Prostate gland (tissue), 2 donors: ENCODE results near the gene SLC4A1.

Experiments
- CTCF ChIP-seq, 4 experiments: fragments of 200-600 bp in 2 of 4; fragments of 450-650 bp in 2 of 4; sonication (generic) in 2 of 4; IDR thresholded peaks; 1 replicate in 3 of 4; 2 replicates in 1 of 4; pipeline ENCODE4 v1.5.1; 2016 to 2019; ENCODE audit warnings: antibody characterized with exemption in 4 of 4, mild to moderate bottlenecking in 2 of 4, moderate library complexity in 2 of 4
- POLR2A ChIP-seq: fragments of 450-650 bp; IDR thresholded peaks from one replicate; pipeline ENCODE4 v1.6.1; 2016; ENCODE audit warnings: antibody characterized with exemption, mild to moderate bottlenecking

GRCh38 chr17:44284024-44284400 is 16.1 kb upstream of the SLC4A1 start:
- no peak for TF ChIP-seq CTCF (IDR thresholded peaks at IDR 0.05)
- TF ChIP-seq POLR2A, result no peak
